Trophoblast cell (in vitro differentiated cells and primary cell): ENCODE results near the gene ST3GAL5.

Experiments used
- DNase-seq, 2 donors: peaks; one replicate each; pipeline ENCODE4 v3.0.0-alpha.2; 2016
- H2AFZ ChIP-seq: 2 replicates; pipeline ENCODE4 v1.6.1; 2013; ENCODE audit warnings: low read length, moderate library complexity, mild to moderate bottlenecking; ENCODE audit not compliant: insufficient read depth, poor library complexity
- H2AK5ac ChIP-seq: 2 replicates; pipeline ENCODE4 v1.6.1; 2013; ENCODE audit warnings: mild to moderate bottlenecking, low read length
- H2BK120ac ChIP-seq: 2 replicates; pipeline ENCODE4 v1.6.1; 2013; ENCODE audit warnings: low read length, mild to moderate bottlenecking, moderate library complexity; ENCODE audit not compliant: insufficient read depth, poor library complexity
- H2BK12ac ChIP-seq: 2 replicates; pipeline ENCODE4 v1.6.1; 2013; ENCODE audit warnings: mild to moderate bottlenecking, low read length, moderate library complexity
- H2BK5ac ChIP-seq: 2 replicates; pipeline ENCODE4 v1.6.1; 2013; ENCODE audit warnings: low read length, low read depth, moderate library complexity, mild to moderate bottlenecking; ENCODE audit not compliant: poor library complexity
- H3K14ac ChIP-seq: 2 replicates; pipeline ENCODE4 v1.6.1; 2013; ENCODE audit warnings: mild to moderate bottlenecking, low read length
- H3K18ac ChIP-seq: 2 replicates; pipeline ENCODE4 v1.6.1; 2013; ENCODE audit warnings: mild to moderate bottlenecking, low read length
- H3K23ac ChIP-seq: 2 replicates; pipeline ENCODE4 v1.6.1; 2013; ENCODE audit warnings: low read length
- H3K27ac ChIP-seq: 2 replicates; pipeline ENCODE4 v1.5.1; 2013; ENCODE audit warnings: low read depth, mild to moderate bottlenecking, inconsistent platforms, low read length, moderate library complexity
- H3K27me3 ChIP-seq: 2 replicates; pipeline ENCODE4 v1.6.1; 2013; ENCODE audit warnings: inconsistent platforms, mild to moderate bottlenecking, low read length, moderate library complexity; ENCODE audit not compliant: insufficient read depth
- H3K36me3 ChIP-seq, 2 experiments: 1 replicate in 1 of 2; 2 replicates in 1 of 2; pipeline ENCODE4 v1.6.1; 2013; ENCODE audit warnings: low read length in 2 of 2, mild to moderate bottlenecking in 2 of 2, moderate library complexity in 1 of 2; ENCODE audit not compliant: insufficient read depth in 2 of 2, control insufficient read depth in 1 of 2
- H3K4ac ChIP-seq: 2 replicates; pipeline ENCODE4 v1.6.1; 2013; ENCODE audit warnings: low read depth, mild to moderate bottlenecking, low read length, moderate library complexity
- H3K4me1 ChIP-seq, 2 experiments: 1 replicate in 1 of 2; 2 replicates in 1 of 2; pipeline ENCODE4 v1.6.1; 2013; ENCODE audit warnings: low read length in 2 of 2, mild to moderate bottlenecking in 2 of 2, moderate library complexity in 1 of 2; ENCODE audit not compliant: insufficient read depth in 2 of 2, control insufficient read depth in 1 of 2
- H3K4me2 ChIP-seq: 2 replicates; pipeline ENCODE4 v1.6.1; 2013; ENCODE audit warnings: inconsistent platforms, mild to moderate bottlenecking, low read length, moderate library complexity
- H3K4me3 ChIP-seq: 2 replicates; pipeline ENCODE4 v1.5.1; 2013; ENCODE audit warnings: mild to moderate bottlenecking, low read depth, low read length, inconsistent platforms
- H3K79me1 ChIP-seq: one replicate; pipeline ENCODE4 v1.6.1; 2013; ENCODE audit warnings: low read length
- H3K79me2 ChIP-seq: 2 replicates; pipeline ENCODE4 v1.6.1; 2013; ENCODE audit warnings: low read length, mild to moderate bottlenecking; ENCODE audit not compliant: control insufficient read depth, insufficient read depth, poor library complexity
- H3K9ac ChIP-seq: 2 replicates; pipeline ENCODE4 v1.6.1; 2013; ENCODE audit warnings: mild to moderate bottlenecking, low read length
- H3K9me3 ChIP-seq: 2 replicates; pipeline ENCODE4 v1.6.1; 2013; ENCODE audit warnings: low read depth, mild to moderate bottlenecking, control low read depth, inconsistent platforms, low read length; ENCODE audit not compliant: insufficient read depth
- H4K12ac ChIP-seq: 2 replicates; pipeline ENCODE4 v1.6.1; 2013; ENCODE audit warnings: low read depth, mild to moderate bottlenecking, low read length, moderate library complexity
- H4K8ac ChIP-seq: 2 replicates; pipeline ENCODE4 v1.6.1; 2013; ENCODE audit warnings: low read depth, mild to moderate bottlenecking, low read length, moderate library complexity
- H4K91ac ChIP-seq: one replicate; pipeline ENCODE4 v1.6.1; 2013; ENCODE audit warnings: low read depth, mild to moderate bottlenecking, low read length, moderate library complexity
- WGBS: extraction: QIAGEN DNeasy Blood & Tissue Kit; methylation state at CpG from one replicate; pipeline ENCODE4 v1.1.7; 2013; ENCODE audit warnings: missing lambda C conversion rate; ENCODE audit not compliant: insufficient read length, insufficient coverage; ENCODE audit errors: extremely low coverage; 5-methylcytosine and 5-hydroxymethylcytosine counted together

ST3GAL5 gene

GRCh38 chr2:85930129-85931124 lies 41.6 kb upstream of the ST3GAL5 start:
- H3K36me3 ChIP-seq, result no peaks in the 10 kb centered on the region
- H2BK120ac ChIP-seq, result no peak overlapping the region
- peak overlapping the region; percentile 55 for H2BK12ac ChIP-seq
- no peak overlapping the region for H4K8ac ChIP-seq
- H2AFZ ChIP-seq, result no peak overlapping the region
- no peaks in the 10 kb centered on the region for H3K79me2 ChIP-seq
- no peak overlapping the region for H3K4me2 ChIP-seq
- H3K27ac ChIP-seq, result no peak overlapping the region
- WGBS, result no CpG with 5 or more reads among the region's 4 CpGs
- no peak overlapping the region for H3K14ac ChIP-seq
- peak; percentile 85 to 97 for DNase-seq
- no peak overlapping the region for H3K4me3 ChIP-seq
- peaks cover 3% of the 10 kb centered on the region for H3K9me3 ChIP-seq
- peak overlapping the region; percentile 7 for H4K91ac ChIP-seq
- H3K23ac ChIP-seq, result no peak overlapping the region
- H2BK5ac ChIP-seq, result no peak overlapping the region
- no peak overlapping the region for H4K12ac ChIP-seq
- no peak overlapping the region for H3K9ac ChIP-seq
- no peaks in the 10 kb centered on the region for H3K27me3 ChIP-seq
- no peak overlapping the region for H3K18ac ChIP-seq
- peaks cover 7 to 16% of the 10 kb centered on the region in 2 experiments for H3K4me1 ChIP-seq
- peaks cover 10% of the 10 kb centered on the region for H3K79me1 ChIP-seq
- H3K4ac ChIP-seq, result no peak overlapping the region
- H2AK5ac ChIP-seq, result peak overlapping the region; percentile 11

DNA sequence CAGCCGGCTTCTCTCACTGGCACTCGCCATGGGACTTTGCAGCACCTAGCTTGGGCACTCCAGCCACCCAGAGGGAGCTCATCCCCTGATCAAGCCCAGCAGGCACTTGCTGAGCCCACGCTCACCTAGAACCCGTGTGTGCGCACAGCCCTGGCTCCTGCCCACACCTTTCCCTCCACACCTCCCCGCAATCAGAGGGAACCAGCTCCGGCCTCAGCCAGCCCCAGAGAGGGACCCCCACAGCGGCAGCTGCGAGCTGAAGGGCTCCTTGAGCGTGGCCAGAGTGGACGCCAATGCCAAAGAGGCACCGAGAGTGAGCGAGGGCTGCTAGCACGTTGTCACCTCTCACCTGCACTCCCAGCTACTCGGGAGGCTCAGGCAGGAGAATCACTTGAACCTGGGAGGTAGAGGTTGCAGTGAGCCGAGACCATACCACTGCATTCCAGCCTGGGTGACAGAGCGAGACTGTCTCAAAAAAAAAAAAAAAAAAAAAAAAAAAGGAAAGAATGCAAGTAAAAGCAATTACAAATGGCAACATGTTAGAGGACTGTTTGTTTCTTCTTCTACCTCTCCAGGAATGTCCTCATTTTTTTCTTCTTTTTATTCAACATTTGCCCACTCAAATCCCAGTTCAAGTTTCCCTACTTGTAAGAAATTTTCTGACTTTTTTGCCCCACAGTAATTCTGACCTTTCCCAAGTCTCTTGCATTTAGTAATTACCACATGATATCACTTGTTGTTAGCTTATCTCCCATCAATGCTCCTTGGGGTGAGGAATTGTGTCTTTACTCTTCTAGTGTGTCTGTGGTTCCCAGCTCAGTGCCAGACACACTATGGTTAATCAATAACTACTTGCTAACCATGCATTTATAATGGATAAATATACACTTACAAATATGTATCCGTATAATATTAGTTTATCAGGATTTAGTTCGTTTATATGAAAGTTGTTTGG lies 40.6 kb upstream of the ST3GAL5 start:
- Histone ChIP-seq H4K91ac (peak overlapping the region; percentile 84), H3K79me1 (peaks cover 7% of the 10 kb centered on the region), H3K4me1 (peaks cover 8 to 17% of the 10 kb centered on the region in 2 experiments), H3K4me2 (no peak overlapping the region), H3K4ac (peak overlapping the region; percentile 9), H3K36me3 (no peaks in the 10 kb centered on the region), H3K79me2 (no peaks in the 10 kb centered on the region), H3K9ac (no peak overlapping the region), H2AK5ac (peak overlapping the region; percentile 67), H3K23ac (no peak overlapping the region), H4K8ac (peak overlapping the region; percentile 86), H3K27me3 (no peaks in the 10 kb centered on the region), H2AFZ (no peak overlapping the region), H2BK12ac (peak overlapping the region; percentile 88), H3K27ac (peak overlapping the region; percentile 27), H3K9me3 (peaks cover 3% of the 10 kb centered on the region), H2BK120ac (peak overlapping the region; percentile 82), H2BK5ac (peak overlapping the region; percentile 63), H4K12ac (no peak overlapping the region), H3K4me3 (no peak overlapping the region), H3K18ac (peak overlapping the region; percentile 57), H3K14ac (peak overlapping the region; percentile 45)
- peak; percentile 49 to 74 for DNase-seq
- WGBS, result 100% methylated on average over 1 of the region's 19 CpGs

- peak overlapping the region; percentile 45 for H4K91ac ChIP-seq
These were observed 38.3 kb upstream of the ST3GAL5 start for GRCh38 chr2:85926931-85927661.

More at GRCh38 chr2:85926931-85927661, 38.3 kb upstream of the ST3GAL5 start:
- Histone ChIP-seq H3K9me3 (peaks cover 3% of the 10 kb centered on the region), H2AK5ac (peak overlapping the region; percentile 87), H2BK5ac (no peak overlapping the region), H4K12ac (no peak overlapping the region), H4K8ac (no peak overlapping the region), H3K23ac (no peak overlapping the region), H3K79me2 (no peaks in the 10 kb centered on the region), H3K4ac (peak overlapping the region; percentile 53), H3K4me3 (no peak overlapping the region), H3K9ac (no peak overlapping the region), H3K4me1 (peaks cover 10 to 12% of the 10 kb centered on the region in 2 experiments), H3K18ac (no peak overlapping the region), H3K36me3 (no peaks in the 10 kb centered on the region), H3K27ac (no peak overlapping the region), H3K79me1 (peaks cover 4% of the 10 kb centered on the region), H2BK120ac (peak overlapping the region; percentile 55), H3K14ac (peak overlapping the region; percentile 39), H2BK12ac (peak overlapping the region; percentile 34), H2AFZ (no peak overlapping the region), H3K27me3 (no peaks in the 10 kb centered on the region), H3K4me2 (no peak overlapping the region)
- peak in 1 of 2 donors; percentile 62 for DNase-seq
- WGBS, result no CpG with 5 or more reads among the region's 9 CpGs
